MM.1S (cell line): ENCODE measurements around the gene USP20.

ENCODE experiments used
- DNase-seq: peaks from one replicate; pipeline ENCODE4 v3.0.0-alpha.2; 2015
- H2AFZ ChIP-seq: fragments of 300-600 bp; sonication (generic); 2 replicates; pipeline ENCODE4 v1.6.0; 2016; ENCODE audit warnings: antibody characterized with exemption, low read length
- H3F3A ChIP-seq: fragments of 300-600 bp; sonication (generic); 2 replicates; pipeline ENCODE4 v1.6.1; 2016; ENCODE audit warnings: mild to moderate bottlenecking, antibody characterized with exemption, low read length, moderate library complexity, mixed read lengths; ENCODE audit not compliant: insufficient read depth
- H3K27ac ChIP-seq: fragments of 300-600 bp; sonication (generic); 2 replicates; pipeline ENCODE4 v1.5.1; 2016; ENCODE audit warnings: mild to moderate bottlenecking, low read length
- H3K27me3 ChIP-seq: fragments of 300-600 bp; sonication (generic); replicated peaks from 2 replicates; pipeline ENCODE4 v1.6.0; 2016; ENCODE audit warnings: low read length; ENCODE audit not compliant: insufficient read depth
- H3K36me3 ChIP-seq: fragments of 300-600 bp; sonication (generic); replicated peaks from 2 replicates; pipeline ENCODE4 v1.6.1; 2016; ENCODE audit warnings: mild to moderate bottlenecking, low read length, mixed read lengths; ENCODE audit not compliant: insufficient read depth
- H3K4me1 ChIP-seq: fragments of 300-600 bp; sonication (generic); 2 replicates; pipeline ENCODE4 v1.6.1; 2016; ENCODE audit warnings: low read length, mixed read lengths
- H3K4me2 ChIP-seq: fragments of 300-600 bp; sonication (generic); 2 replicates; pipeline ENCODE4 v1.6.0; 2016; ENCODE audit warnings: low read depth, low read length
- H3K4me3 ChIP-seq: fragments of 300-600 bp; sonication (generic); 2 replicates; pipeline ENCODE4 v1.5.1; 2016; ENCODE audit warnings: low read length, mixed read lengths
- H3K79me2 ChIP-seq: fragments of 300-600 bp; sonication (generic); 2 replicates; pipeline ENCODE4 v1.6.1; 2016; ENCODE audit warnings: mixed run types, low read length, mixed read lengths
- H3K9ac ChIP-seq: fragments of 300-600 bp; sonication (generic); 2 replicates; pipeline ENCODE4 v1.6.1; 2016; ENCODE audit warnings: low read length, mixed read lengths
- H3K9me2 ChIP-seq: fragments of 300-600 bp; sonication (generic); replicated peaks from 2 replicates; pipeline ENCODE4 v1.6.1; 2016; ENCODE audit warnings: mild to moderate bottlenecking, low read length, mixed read lengths; ENCODE audit not compliant: insufficient read depth
- H3K9me3 ChIP-seq: fragments of 300-600 bp; sonication (generic); replicated peaks from 2 replicates; pipeline ENCODE4 v1.6.1; 2016; ENCODE audit warnings: mild to moderate bottlenecking, low read length, mixed read lengths; ENCODE audit not compliant: insufficient read depth
- H4K20me1 ChIP-seq: fragments of 300-600 bp; sonication (generic); 2 replicates; pipeline ENCODE4 v1.6.1; 2016; ENCODE audit warnings: mild to moderate bottlenecking, low read length, moderate library complexity, mixed read lengths; ENCODE audit not compliant: insufficient read depth
- CTCF ChIP-seq: fragments of 300-600 bp; sonication (generic); IDR thresholded peaks from 2 replicates; pipeline ENCODE4 v1.5.1; 2016; ENCODE audit warnings: antibody characterized with exemption, low read length, mixed read lengths
- EZH2 ChIP-seq: fragments of 300-600 bp; sonication (generic); optimal IDR thresholded peaks from 2 replicates; pipeline ENCODE3; 2017; ENCODE audit warnings: low read depth, mild to moderate bottlenecking, antibody characterized with exemption, low read length, mixed read lengths
- EZH2phosphoT487 ChIP-seq: fragments of 300-600 bp; sonication (generic); IDR thresholded peaks from 2 replicates; pipeline ENCODE4 v1.6.1; 2018; ENCODE audit warnings: antibody characterized with exemption, low read length

Gene USP20

GRCh38 chr9:129823935-129824601 lies 11.2 kb upstream of the USP20 start, which contains the start of gene TOR1A:
Gene TOR1A, minus strand, starts transcription at chr9:129824136. Its CDS starts 51 bp downstream, at chr9:129824085.
- Histone ChIP-seq H3K9me2 (no peaks in the 10 kb centered on the region), H3K79me2 (peaks cover 18% of the 10 kb centered on the region), H3K4me3 (peak within 1 kb of the TSS; percentile 96), H3K27me3 (no peaks in the 10 kb centered on the region), H2AFZ (peak within 1 kb of the TSS; percentile 86), H3K9me3 (no peaks in the 10 kb centered on the region), H3K4me1 (no peaks in the 10 kb centered on the region), H3F3A (0 out of 2 replicates have a peak, but pooled peaks cover 6% of the 10 kb centered on the region), H3K4me2 (peak within 1 kb of the TSS; percentile 85), H4K20me1 (no peaks in the 10 kb centered on the region), H3K36me3 (0 out of 2 replicates have a peak, but pooled peaks cover 2% of the 10 kb centered on the region), H3K9ac (peak within 1 kb of the TSS; percentile 90), H3K27ac (no peak within 1 kb of the TSS)
- no peak for TF ChIP-seq EZH2
- no peak for TF ChIP-seq CTCF
- peak; percentile 92 for DNase-seq

- H3K9me3 ChIP-seq, result no peaks in the 10 kb centered on the region
- no peak for DNase-seq
- no peaks in the 10 kb centered on the region for H3K4me1 ChIP-seq
- peaks cover 18% of the 10 kb centered on the region for H3K79me2 ChIP-seq
- peaks cover 6% of the 10 kb centered on the region; the same call in 1 of the 2 replicates for H3K36me3 ChIP-seq
- no peak overlapping the region for H3K27ac ChIP-seq
- no peak for TF ChIP-seq EZH2phosphoT487
- no peak for TF ChIP-seq EZH2
- no peak for TF ChIP-seq CTCF
- no peak overlapping the region for H3K4me3 ChIP-seq
- 0 out of 2 replicates have a peak, but pooled peaks cover 6% of the 10 kb centered on the region for H3F3A ChIP-seq
- no peak overlapping the region for H2AFZ ChIP-seq
- H4K20me1 ChIP-seq, result no peaks in the 10 kb centered on the region
- no peak overlapping the region for H3K4me2 ChIP-seq
- H3K9me2 ChIP-seq, result no peaks in the 10 kb centered on the region
- no peaks in the 10 kb centered on the region for H3K27me3 ChIP-seq
- no peak overlapping the region for H3K9ac ChIP-seq
Observed at GRCh38 chr9:129826344-129826743, 8.9 kb upstream of the USP20 start.

- Histone ChIP-seq H3K27ac (no peak overlapping the region), H2AFZ (no peak overlapping the region), H3F3A (0 out of 2 replicates have a peak, but pooled peaks cover 6% of the 10 kb centered on the region), H3K4me3 (no peak overlapping the region), H4K20me1 (no peaks in the 10 kb centered on the region), H3K9me2 (no peaks in the 10 kb centered on the region), H3K27me3 (no peaks in the 10 kb centered on the region), H3K4me1 (no peaks in the 10 kb centered on the region), H3K36me3 (peaks cover 6% of the 10 kb centered on the region; the same call in 1 of the 2 replicates), H3K9ac (no peak overlapping the region), H3K9me3 (no peaks in the 10 kb centered on the region), H3K4me2 (no peak overlapping the region), H3K79me2 (peaks cover 14% of the 10 kb centered on the region)
- no peak for DNase-seq
- TF ChIP-seq EZH2 (no peak), CTCF (no peak), EZH2phosphoT487 (no peak)
Observed at GRCh38 chr9:129826759-129827158, 8.5 kb upstream of the USP20 start.
